Activated T-cell treated with anti-CD3 and anti-CD28 coated beads, Interleukin-2, amount 50 U/mL, for 72 hours (primary cell): ENCODE results near the gene SLC2A13. TPM values are rescaled to one million over a fixed set of nuclear protein-coding genes. Genes with fewer than 3 reads are reported as not detected.
A peak's percentile ranks its signal among the peaks of the same experiment; 100 is the strongest.
"Not testable (repeated sequence)": the region's sequence is repeated elsewhere in the genome, so short reads cannot be mapped to it uniquely, and the experiment has no call there.

ENCODE experiments used
- ATAC-seq, 2 donors: fragments of 150-1000 bp; cut with Tn5 transposase; replicated peaks in 1 of 2; 2 replicates each; pipeline ENCODE4 v1.10.0; 2021; ENCODE audit warnings: moderate library complexity in 2 of 2, mild to moderate bottlenecking in 1 of 2
- DNase-seq, 2 donors: peaks; one replicate each; pipeline ENCODE4 v3.0.0; 2021 to 2022; ENCODE audit warnings: mixed read lengths in 1 of 2
- H3K27ac Mint-ChIP-seq: one replicate; pipeline ENCODE4 v1.8.0; 2022; ENCODE audit warnings: mild to moderate bottlenecking, moderate library complexity, mixed read lengths
- H3K27me3 Mint-ChIP-seq: one replicate; pipeline ENCODE4 v1.8.0; 2022; ENCODE audit warnings: low read depth, mixed read lengths
- H3K36me3 Mint-ChIP-seq, 2 donors: one replicate each; pipeline ENCODE4 v1.8.0; 2022; ENCODE audit warnings: mixed read lengths in 2 of 2, mild to moderate bottlenecking in 1 of 2; ENCODE audit not compliant: insufficient read depth in 2 of 2
- H3K4me1 Mint-ChIP-seq: one replicate; pipeline ENCODE4 v1.8.0; 2022; ENCODE audit warnings: low read depth, mixed read lengths
- H3K4me3 Mint-ChIP-seq, 2 donors: one replicate each; pipeline ENCODE4 v1.8.0; 2022; ENCODE audit warnings: mild to moderate bottlenecking in 2 of 2, mixed read lengths in 2 of 2, moderate library complexity in 2 of 2
- H3K9me3 Mint-ChIP-seq, 2 donors: one replicate each; pipeline ENCODE4 v1.8.0; 2022; ENCODE audit warnings: mixed read lengths in 2 of 2
- total RNA-seq, 2 donors: library from RNA; stranded (reverse); gene quantifications; one replicate each; pipeline ENCODE4 v1.2.3, GENCODE V29; 2022

Gene SLC2A13
- total RNA-seq, 2 donors from 2014 or later, result 3.0 to 5.8 TPM

- Mint-ChIP-seq H3K4me1 (no peaks in the 10 kb centered on the region), H3K27me3 (no peaks in the 10 kb centered on the region), H3K36me3 (peaks cover 3 to 10% of the 10 kb centered on the region in 2 donors), H3K4me3 (no peak overlapping the region), H3K9me3 (peaks cover 6 to 7% of the 10 kb centered on the region in 2 donors), H3K27ac (no peak overlapping the region)
- ATAC-seq, result no peak
- DNase-seq, result no peak
Observed at GRCh38 chr12:39875721-39876120, 230.2 kb downstream of the SLC2A13 start.

GRCh38 chr12:39874785-39875184, 231.1 kb downstream of the SLC2A13 start:
- H3K4me3 Mint-ChIP-seq, result no peak overlapping the region
- DNase-seq, result no peak
- H3K36me3 Mint-ChIP-seq, result peaks cover under 1 to 7% of the 10 kb centered on the region in 2 donors
- peaks cover 4 to 7% of the 10 kb centered on the region in 2 donors for H3K9me3 Mint-ChIP-seq
- H3K4me1 Mint-ChIP-seq, result no peaks in the 10 kb centered on the region
- H3K27me3 Mint-ChIP-seq, result no peaks in the 10 kb centered on the region
- no peak for ATAC-seq
- no peak overlapping the region for H3K27ac Mint-ChIP-seq

- ATAC-seq (no peak), DNase-seq (no peak)
- H3K4me1 Mint-ChIP-seq, result no peaks in the 10 kb centered on the region
- no peaks in the 10 kb centered on the region for H3K27me3 Mint-ChIP-seq
- H3K27ac Mint-ChIP-seq, result no peak overlapping the region
- peaks cover 0 to under 1% of the 10 kb centered on the region in 2 donors for H3K36me3 Mint-ChIP-seq
- no peak overlapping the region for H3K4me3 Mint-ChIP-seq
- H3K9me3 Mint-ChIP-seq, result peaks cover under 1% of the 10 kb centered on the region in 2 donors
Observed at GRCh38 chr12:39873065-39873464, 232.8 kb downstream of the SLC2A13 start.

GRCh38 chr12:39872425-39872824, 233.5 kb downstream of the SLC2A13 start:
- H3K4me3 Mint-ChIP-seq, result no peak overlapping the region

GRCh38 chr12:39868328-39868725, 237.6 kb downstream of the SLC2A13 start:
- H3K4me1 Mint-ChIP-seq, result no peaks in the 10 kb centered on the region
- H3K27ac Mint-ChIP-seq, result no peak overlapping the region
- H3K36me3 Mint-ChIP-seq, result no peaks in the 10 kb centered on the region
- ATAC-seq, result no peak
- peaks cover 2 to 4% of the 10 kb centered on the region in 2 donors for H3K9me3 Mint-ChIP-seq
- no peaks in the 10 kb centered on the region for H3K27me3 Mint-ChIP-seq
- H3K4me3 Mint-ChIP-seq, result no peak overlapping the region
- DNase-seq, result no peak

More at GRCh38 chr12:39872425-39872824, 233.5 kb downstream of the SLC2A13 start:
- Mint-ChIP-seq H3K27me3 (no peaks in the 10 kb centered on the region), H3K36me3 (no peaks in the 10 kb centered on the region), H3K9me3 (no peaks in the 10 kb centered on the region), H3K4me1 (no peaks in the 10 kb centered on the region), H3K27ac (no peak overlapping the region)
- DNase-seq (no peak), ATAC-seq (peak in 1 of 2 donors; percentile 26)

- H3K27me3 Mint-ChIP-seq, result no peaks in the 10 kb centered on the region
- H3K9me3 Mint-ChIP-seq, result peaks cover 2 to 4% of the 10 kb centered on the region in 2 donors
- no peak for ATAC-seq
- no peaks in the 10 kb centered on the region for H3K36me3 Mint-ChIP-seq
- no peak for DNase-seq
- H3K4me3 Mint-ChIP-seq, result no peak overlapping the region
- no peak overlapping the region for H3K27ac Mint-ChIP-seq
- H3K4me1 Mint-ChIP-seq, result no peaks in the 10 kb centered on the region
Observed at GRCh38 chr12:39867631-39868327, 238.1 kb downstream of the SLC2A13 start.

GRCh38 chr12:39866135-39866534, 239.7 kb downstream of the SLC2A13 start:
- Mint-ChIP-seq H3K36me3 (no peaks in the 10 kb centered on the region), H3K4me1 (no peaks in the 10 kb centered on the region), H3K27me3 (no peaks in the 10 kb centered on the region), H3K27ac (no peak overlapping the region), H3K9me3 (peaks cover 2 to 4% of the 10 kb centered on the region in 2 donors), H3K4me3 (no peak overlapping the region)
- ATAC-seq (no peak), DNase-seq (no peak)

GRCh38 chr12:39860695-39861094, 245.2 kb downstream of the SLC2A13 start:
- no peaks in the 10 kb centered on the region for H3K4me1 Mint-ChIP-seq
- H3K36me3 Mint-ChIP-seq, result peaks cover 0 to 3% of the 10 kb centered on the region in 2 donors
- no peak overlapping the region for H3K27ac Mint-ChIP-seq
- ATAC-seq (no peak), DNase-seq (no peak)
- H3K27me3 Mint-ChIP-seq, result no peaks in the 10 kb centered on the region
- H3K4me3 Mint-ChIP-seq, result no peak overlapping the region
- peaks cover 2% of the 10 kb centered on the region in 2 donors for H3K9me3 Mint-ChIP-seq

GRCh38 chr12:39853003-39853402, 252.9 kb downstream of the SLC2A13 start:
- Mint-ChIP-seq H3K4me3 (no peak overlapping the region), H3K27ac (no peak overlapping the region), H3K4me1 (no peaks in the 10 kb centered on the region), H3K27me3 (no peaks in the 10 kb centered on the region), H3K36me3 (no peaks in the 10 kb centered on the region), H3K9me3 (no peaks in the 10 kb centered on the region)
- no peak for ATAC-seq
- no peak for DNase-seq

- no peak overlapping the region for H3K27ac Mint-ChIP-seq
- no peaks in the 10 kb centered on the region for H3K27me3 Mint-ChIP-seq
- H3K4me3 Mint-ChIP-seq, result no peak overlapping the region
- DNase-seq (no peak), ATAC-seq (peak in 1 of 2 donors; percentile 21)
- no peaks in the 10 kb centered on the region for H3K4me1 Mint-ChIP-seq
- no peaks in the 10 kb centered on the region for H3K36me3 Mint-ChIP-seq
- H3K9me3 Mint-ChIP-seq, result no peaks in the 10 kb centered on the region
Observed at GRCh38 chr12:39852346-39852745, 253.5 kb downstream of the SLC2A13 start.

- not testable (repeated sequence) for H3K4me3 Mint-ChIP-seq, H3K4me1 Mint-ChIP-seq, H3K27me3 Mint-ChIP-seq, DNase-seq, H3K36me3 Mint-ChIP-seq, H3K27ac Mint-ChIP-seq, H3K9me3 Mint-ChIP-seq, ATAC-seq
Observed at GRCh38 chr12:39848218-39848617, 257.7 kb downstream of the SLC2A13 start.

GRCh38 chr12:39846971-39847650, 258.8 kb downstream of the SLC2A13 start:
- no peak for ATAC-seq
- Mint-ChIP-seq H3K9me3 (no peaks in the 10 kb centered on the region), H3K4me1 (no peaks in the 10 kb centered on the region), H3K27me3 (no peaks in the 10 kb centered on the region), H3K4me3 (no peak overlapping the region), H3K27ac (no peak overlapping the region), H3K36me3 (no peaks in the 10 kb centered on the region)
- no peak for DNase-seq

GRCh38 chr12:39846304-39846703, 259.6 kb downstream of the SLC2A13 start:
- no peaks in the 10 kb centered on the region for H3K4me1 Mint-ChIP-seq
- no peak for ATAC-seq
- no peaks in the 10 kb centered on the region for H3K36me3 Mint-ChIP-seq
- H3K27me3 Mint-ChIP-seq, result no peaks in the 10 kb centered on the region
- H3K4me3 Mint-ChIP-seq, result no peak overlapping the region
- no peaks in the 10 kb centered on the region for H3K9me3 Mint-ChIP-seq
- no peak overlapping the region for H3K27ac Mint-ChIP-seq
- DNase-seq, result no peak
